GM10248 (cell line): ENCODE measurements around the gene ZNF70.
A peak's percentile ranks its signal among the peaks of the same experiment; 100 is the strongest.

Experiments
- CTCF ChIA-PET: fragments of 300-600 bp; sonication (Branson Sonifier 250); formaldehyde crosslinking; extraction: SDS; loops from one replicate; lab custom pipeline; 2021; ENCODE audit warnings: antibody characterized with exemption; lab: Yijun Ruan, JAX
- POLR2A ChIA-PET: fragments of 350-650 bp; sonication (Branson Sonifier 250); formaldehyde crosslinking; extraction: SDS; loops from one replicate; lab custom pipeline; 2020; ENCODE audit warnings: antibody characterized with exemption; lab: Yijun Ruan, JAX
- DNase-seq: peaks from one replicate; pipeline ENCODE4 v3.0.0; 2012; ENCODE audit errors: extremely low spot score
- TF ChIP-seq, protein P1 (sequence below): IDR thresholded peaks from 2 replicates; pipeline ENCODE4 v1.5.1; 2012; ENCODE audit warnings: mild to moderate bottlenecking, low read depth; ENCODE audit errors: extremely low read depth, missing control alignments, control extremely low read depth

Gene ZNF70

DNA sequence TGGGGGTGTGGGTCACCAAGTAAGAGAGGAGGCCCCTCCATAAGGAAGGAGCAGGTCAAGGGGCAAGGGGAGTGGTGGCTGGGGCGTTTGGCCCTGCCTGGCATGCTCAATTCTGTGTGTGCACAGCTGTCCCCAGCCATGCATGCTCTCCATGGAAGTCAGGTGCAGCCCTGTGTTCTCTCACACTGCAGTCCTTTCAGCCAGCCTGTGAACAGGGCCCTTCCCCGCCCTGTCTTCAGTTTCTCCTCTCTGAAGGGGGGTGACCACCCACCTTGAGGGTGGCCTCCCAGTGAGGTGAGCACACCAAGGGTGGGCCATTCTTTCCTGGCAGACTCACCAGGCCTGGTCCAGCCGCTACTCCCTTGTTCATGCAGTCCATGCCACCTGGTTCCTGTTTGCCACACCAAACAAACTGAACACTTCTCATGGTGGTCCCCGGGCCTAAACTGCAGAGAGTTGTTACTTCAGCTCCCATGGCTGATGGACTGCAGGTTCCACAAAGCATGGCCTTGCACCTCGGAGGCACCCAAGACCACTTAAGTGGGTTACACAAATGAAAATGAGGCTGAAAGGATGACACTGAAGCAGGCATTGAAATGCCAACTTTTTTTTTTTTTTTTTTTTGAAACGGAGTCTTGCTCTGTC is 18.5 kb upstream of the ZNF70 start:
- DNase-seq: no peak
- TF ChIP-seq, protein P1, sequence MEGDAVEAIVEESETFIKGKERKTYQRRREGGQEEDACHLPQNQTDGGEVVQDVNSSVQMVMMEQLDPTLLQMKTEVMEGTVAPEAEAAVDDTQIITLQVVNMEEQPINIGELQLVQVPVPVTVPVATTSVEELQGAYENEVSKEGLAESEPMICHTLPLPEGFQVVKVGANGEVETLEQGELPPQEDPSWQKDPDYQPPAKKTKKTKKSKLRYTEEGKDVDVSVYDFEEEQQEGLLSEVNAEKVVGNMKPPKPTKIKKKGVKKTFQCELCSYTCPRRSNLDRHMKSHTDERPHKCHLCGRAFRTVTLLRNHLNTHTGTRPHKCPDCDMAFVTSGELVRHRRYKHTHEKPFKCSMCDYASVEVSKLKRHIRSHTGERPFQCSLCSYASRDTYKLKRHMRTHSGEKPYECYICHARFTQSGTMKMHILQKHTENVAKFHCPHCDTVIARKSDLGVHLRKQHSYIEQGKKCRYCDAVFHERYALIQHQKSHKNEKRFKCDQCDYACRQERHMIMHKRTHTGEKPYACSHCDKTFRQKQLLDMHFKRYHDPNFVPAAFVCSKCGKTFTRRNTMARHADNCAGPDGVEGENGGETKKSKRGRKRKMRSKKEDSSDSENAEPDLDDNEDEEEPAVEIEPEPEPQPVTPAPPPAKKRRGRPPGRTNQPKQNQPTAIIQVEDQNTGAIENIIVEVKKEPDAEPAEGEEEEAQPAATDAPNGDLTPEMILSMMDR: no peak
- CTCF ChIA-PET: interaction anchor here (0.9 to 6.1 kb wide), 7 partner anchors 9 to 80 kb away, joined by 4 to 71 read pairs (median 10); partner anchors contain the start of gene C22orf15
- POLR2A ChIA-PET: no interaction called here

- POLR2A ChIA-PET: interaction anchor here (0.6 kb wide), 1 partner anchor 162 kb away, joined by 4 read pairs; no protein-coding TSS in a partner anchor
- CTCF ChIA-PET: interaction anchor here (0.8 to 6.1 kb wide), 10 partner anchors 8 to 140 kb away, joined by 3 to 71 read pairs (median 4); partner anchors contain the start of genes C22orf15, VPREB3 and ZNF70
- DNase-seq: peak; percentile 86
These were observed 17.0 kb upstream of the ZNF70 start, which contains the start of gene CHCHD10 for GRCh38 chr22:23767673-23768548. Gene CHCHD10 (minus strand): TSS chr22:23767972. CDS start chr22:23767874, 98 bp downstream.

DNA sequence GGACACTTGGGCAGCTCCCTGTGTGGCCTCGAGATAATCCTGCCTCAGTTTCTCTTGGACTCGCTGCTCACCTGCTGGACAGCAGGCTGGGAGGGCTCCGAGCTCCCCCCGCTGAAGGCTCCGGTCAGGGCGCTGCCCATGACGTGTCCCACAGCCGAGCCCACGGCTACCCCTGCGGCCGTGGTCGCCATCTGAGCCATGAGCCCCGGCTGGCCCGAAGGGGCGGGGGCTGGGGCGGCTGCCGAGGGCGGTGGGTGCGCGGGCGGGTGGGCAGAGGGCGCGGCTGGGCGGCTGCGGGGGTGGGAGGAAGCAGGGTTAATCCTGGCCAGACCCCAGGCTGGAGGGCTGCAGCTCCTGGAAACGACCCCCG is 16.4 kb upstream of the ZNF70 start:
- TF ChIP-seq, protein P1: no peak
- ChIA-PET CTCF (interaction anchor here (0.7 to 6.1 kb wide), 10 partner anchors 8 to 140 kb away, joined by 3 to 71 read pairs (median 4); partner anchors contain the start of genes C22orf15, VPREB3 and ZNF70), POLR2A (interaction anchor here (0.6 kb wide), 2 partner anchors 161 to 224 kb away, joined by 4 read pairs; no protein-coding TSS in a partner anchor)

More at GRCh38 chr22:23767673-23768548, 17.0 kb upstream of the ZNF70 start, which contains the start of gene CHCHD10:
- TF ChIP-seq, protein P1: peak; percentile 77

GRCh38 chr22:23764899-23765881 is 14.3 kb upstream of the ZNF70 start:
- no peak for DNase-seq
- POLR2A ChIA-PET: no interaction called here
- CTCF ChIA-PET: interaction anchor here (0.8 to 1.7 kb wide), 5 partner anchors 10 to 85 kb away, joined by 3 to 5 read pairs (median 3); no protein-coding TSS in a partner anchor
- TF ChIP-seq, protein P1: no peak

More for the DNA sequence above, 16.4 kb upstream of the ZNF70 start:
- no peak for DNase-seq

GRCh38 chr22:23763954-23764353 is 13.0 kb upstream of the ZNF70 start:
- ChIA-PET POLR2A (no interaction called here), CTCF (interaction anchor here (0.7 to 1.8 kb wide), 3 partner anchors 12 to 86 kb away, joined by 3 to 5 read pairs (median 4); partner anchors contain the start of gene ZNF70)
- DNase-seq: no peak
- TF ChIP-seq, protein P1: no peak
